ENCODE data around the gene RBPJ.
"Not testable (repeated sequence)": the region's sequence is repeated elsewhere in the genome, so short reads cannot be mapped to it uniquely, and the experiment has no call there.

The RBPJ gene

DNA sequence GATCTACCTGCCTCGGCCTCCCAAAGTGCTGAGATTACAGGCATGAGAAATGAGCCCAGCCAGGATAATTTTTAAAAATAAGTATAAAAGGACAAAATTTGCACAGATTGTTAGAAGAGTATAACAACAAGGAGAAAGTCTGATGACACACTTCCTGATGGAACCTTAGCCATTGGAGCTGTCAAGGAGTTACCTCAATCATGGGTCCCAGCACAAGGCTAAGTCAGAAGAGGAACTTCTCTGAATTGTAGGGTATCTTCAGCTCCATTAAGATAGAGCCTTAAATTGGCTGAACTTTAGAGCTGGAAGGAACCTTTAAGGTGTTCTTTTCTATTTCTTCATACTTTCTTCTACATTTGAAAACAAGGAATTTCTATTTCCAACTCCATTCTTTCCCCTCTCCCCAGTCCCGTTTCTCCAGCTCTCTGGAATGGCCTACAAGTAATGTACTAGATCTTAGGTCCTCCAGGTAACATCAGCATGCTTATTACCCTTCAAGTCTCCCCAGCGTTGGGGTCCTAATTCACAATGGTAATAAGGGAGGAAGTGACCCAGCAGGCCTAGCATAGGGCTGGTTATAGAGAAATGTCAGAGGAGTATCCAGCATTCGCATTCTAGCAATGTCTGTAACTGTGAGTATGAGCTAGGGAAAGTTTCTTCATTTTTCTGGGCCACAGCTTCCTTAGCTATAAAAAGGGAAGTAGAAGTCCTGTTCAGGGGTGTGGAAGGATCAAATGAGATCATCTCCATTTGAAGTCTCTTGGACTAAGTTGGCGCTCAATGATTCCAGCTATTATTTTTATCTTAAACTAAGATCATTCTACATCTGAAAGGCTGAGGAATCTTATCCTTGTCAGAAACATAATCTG lies 18.5 kb upstream of the RBPJ start:
- DNase-seq = no peak

DNA sequence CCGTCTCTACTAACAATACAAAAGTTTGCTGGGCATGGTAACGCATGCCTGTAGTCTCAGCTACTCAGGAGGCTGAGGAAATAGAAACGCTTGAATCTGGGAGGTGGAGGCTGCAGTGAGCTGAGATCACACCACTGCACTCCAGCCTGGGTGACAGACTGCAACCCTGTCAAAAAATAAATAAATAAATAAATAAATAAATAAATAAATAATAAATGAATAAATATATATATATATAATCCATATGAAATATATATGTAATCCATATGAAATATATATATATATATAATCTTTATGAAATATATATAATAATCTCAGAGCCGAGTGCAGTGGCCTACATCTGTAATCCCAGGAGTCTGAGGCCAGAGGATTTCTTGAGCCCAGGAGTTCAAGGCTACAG lies 17.8 kb upstream of the RBPJ start:
- no peak for DNase-seq

DNA sequence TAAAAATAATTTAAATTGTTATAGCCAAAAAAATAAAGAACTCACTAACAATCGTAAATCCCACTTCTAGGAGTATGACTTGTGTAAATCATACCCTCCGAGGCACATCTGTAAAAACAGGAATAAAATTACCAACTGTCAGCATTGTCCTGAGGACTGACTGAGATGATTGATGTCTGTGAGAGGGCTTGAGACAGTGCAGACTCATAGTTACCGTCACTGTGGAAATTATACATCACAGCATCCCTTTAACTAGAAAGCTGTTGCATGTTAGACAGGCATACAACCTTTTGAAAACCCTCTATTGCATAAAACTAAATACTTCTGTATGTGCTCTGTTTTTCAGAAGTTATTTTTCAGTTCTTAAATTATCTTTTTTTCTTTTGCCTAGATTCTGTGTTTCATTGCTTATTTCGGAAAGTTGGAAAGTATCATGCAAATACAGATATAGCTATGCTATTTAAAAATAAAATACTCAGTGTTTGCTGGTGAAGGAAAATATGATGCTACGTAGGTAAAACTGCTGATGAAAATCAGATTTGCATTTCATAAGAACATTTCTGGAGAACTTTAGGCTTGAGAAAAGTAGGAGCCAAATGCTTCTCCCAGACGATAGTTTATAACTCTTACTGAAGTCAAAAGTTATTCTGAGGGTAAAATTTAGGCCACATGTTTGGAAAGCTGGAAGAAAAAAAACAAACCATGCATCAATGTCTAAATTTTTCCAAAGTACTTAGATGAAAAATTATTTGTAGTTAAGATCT lies 13.6 kb upstream of the RBPJ start:
- DNase-seq = no peak

DNA sequence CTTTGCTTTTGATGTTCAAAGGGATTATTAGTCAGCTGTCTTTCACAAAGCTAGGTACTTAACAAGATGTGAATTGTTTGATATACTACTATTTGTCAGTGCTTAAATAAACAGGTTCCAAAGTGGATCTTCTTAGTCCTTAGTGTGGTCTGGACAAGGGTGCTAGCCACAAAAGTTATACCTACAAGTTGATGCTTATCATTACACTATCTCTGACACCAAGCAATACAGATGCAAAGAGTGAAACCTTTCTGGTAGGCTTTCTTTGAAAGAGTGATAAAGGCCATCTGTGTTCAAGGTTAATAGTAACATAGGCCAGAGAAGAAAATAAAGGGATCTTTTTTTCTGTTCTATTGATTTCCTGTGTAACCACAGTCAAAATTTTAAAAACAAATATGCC lies 12.2 kb upstream of the RBPJ start:
- DNase-seq = no peak

DNA sequence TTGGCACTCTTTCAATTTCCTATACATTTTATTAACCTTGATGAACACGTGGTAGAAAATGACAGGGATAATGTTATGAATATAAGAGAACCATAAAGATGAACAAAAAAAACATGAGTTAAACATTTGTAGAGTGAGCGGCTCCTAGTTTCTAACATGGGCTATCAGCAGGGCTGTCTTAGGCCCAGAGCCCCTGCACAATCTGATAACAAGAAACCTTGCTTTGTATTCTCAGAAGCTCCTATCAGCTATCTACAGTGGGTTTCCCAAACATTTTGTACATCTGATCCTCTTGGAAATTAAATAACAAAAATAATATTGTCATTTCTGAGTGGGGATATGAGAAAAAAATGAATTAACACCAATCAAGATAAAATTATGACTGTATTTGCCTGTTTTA lies 10.6 kb upstream of the RBPJ start:
- DNase-seq = no peak

DNA sequence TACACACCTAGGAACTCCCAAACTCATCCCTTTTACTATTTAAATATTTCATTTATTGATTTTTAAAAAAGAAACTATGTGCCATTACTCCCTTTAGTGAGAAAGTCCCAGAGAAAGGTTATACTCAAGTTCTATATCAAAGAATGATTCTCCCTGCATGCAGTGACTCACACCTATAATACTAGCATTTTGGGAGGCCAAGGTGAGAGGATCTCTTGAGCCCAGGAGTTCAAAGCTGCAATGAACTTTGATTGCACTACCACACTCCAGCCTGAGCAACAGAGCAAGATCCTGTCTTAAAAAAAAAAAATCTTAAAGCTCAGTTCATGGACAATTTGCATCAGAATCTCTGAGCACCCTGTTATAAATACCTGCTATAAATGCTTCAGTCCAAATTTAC lies 9.2 kb upstream of the RBPJ start:
- DNase-seq = no peak

DNA sequence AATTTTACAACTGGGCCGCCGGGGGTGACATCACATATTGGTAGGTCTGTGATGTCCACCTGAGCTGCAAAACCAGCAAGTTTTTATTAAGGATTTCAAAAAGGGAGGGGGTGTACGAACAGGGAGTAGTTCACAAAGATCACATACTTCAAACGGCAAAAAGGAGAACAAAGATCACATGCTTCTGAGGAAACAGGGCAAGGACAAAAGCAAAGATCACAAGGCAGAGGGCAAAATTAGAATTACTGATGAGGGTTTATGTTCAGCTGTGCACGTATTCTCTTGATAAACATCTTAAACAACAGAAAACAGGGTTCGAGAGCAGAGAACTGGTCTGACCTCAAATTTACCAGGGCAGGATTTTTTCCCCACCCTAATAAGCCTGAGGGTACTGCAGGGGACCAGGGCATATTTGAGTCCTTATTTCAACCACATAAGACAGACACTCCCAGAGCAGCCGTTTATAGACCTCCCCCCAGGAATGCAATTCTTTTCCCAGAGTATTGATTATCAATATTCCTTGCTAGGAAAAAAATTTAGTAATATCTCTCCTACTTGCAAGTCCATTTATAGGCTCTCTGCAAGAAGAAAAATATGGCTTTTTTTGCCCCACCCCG lies 5.4 kb upstream of the RBPJ start:
- DNase-seq = not testable (repeated sequence)

DNA sequence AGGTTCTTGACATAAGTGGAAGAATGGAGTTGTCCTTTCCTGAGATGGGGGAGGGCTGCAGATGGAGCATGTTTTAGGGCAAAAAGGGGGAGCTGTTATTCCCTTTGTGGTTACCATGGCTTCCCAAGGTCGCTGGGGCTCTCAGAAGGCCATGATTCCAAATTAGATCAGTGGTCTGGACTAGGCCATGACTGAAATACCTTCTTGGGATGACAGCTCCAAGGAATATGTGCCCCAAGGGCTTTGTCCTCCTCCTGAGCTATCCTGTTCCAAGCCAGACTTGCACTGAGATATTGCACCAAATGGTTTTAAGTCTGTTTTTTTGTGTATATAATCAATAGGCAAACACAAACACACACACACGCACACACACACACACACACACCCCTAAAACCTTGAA lies 3.0 kb upstream of the RBPJ start:
- DNase-seq = no peak

DNA sequence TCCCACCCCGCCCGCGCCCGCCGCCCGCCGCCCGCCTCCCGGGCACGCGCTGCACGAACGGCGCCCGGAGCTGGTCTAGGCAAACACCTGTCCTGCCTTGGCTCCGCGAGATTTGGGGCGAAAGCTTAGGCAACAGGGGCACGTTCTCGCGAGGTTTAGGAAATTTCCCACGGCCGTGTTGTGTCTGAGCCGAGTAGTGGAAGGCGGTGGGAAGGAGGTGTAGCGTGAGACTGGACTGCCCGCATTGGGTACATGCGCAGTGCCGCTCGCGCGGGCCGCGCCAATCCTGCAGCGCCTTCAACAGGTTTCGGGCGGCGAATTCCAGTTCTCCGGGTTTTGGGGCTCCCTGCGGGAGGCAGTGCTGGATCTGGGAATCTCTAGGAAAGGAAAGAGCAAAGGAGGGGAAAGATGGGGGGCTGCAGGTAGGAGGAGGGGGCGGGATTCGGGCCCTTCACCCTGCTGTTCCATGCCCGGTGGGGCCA lies 1.3 kb upstream of the RBPJ start:
- DNase-seq = peak; percentile 99

DNA sequence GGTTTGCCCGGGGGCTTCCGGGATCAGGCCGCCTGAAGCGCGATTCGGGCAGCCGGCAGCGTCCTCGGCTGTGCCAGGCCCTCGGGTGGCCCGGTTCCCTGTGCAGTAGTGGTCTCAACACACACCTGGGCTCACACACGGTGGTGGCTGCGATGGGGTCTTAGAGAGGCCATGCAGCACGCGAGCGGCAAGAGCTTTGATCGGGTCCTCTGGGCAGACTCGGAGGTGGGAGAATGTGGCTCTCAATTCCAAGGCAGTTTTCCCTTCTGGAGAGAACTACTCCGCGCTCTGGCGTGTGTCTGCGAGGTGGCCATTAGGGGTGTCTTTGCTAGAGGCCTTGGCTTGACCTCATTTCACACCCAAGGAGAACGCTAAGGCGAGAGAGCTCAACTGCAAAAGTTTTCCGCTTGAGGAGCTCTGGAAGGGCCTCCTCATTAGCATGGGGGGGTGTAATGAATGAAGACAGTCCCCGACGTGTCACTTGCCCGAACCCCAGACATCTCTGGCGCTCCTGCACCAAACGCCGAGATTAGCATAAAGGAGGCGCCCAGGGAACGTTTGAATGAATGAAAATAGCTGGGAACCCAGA lies 771 bp upstream of the RBPJ start:
- DNase-seq = no peak

DNA sequence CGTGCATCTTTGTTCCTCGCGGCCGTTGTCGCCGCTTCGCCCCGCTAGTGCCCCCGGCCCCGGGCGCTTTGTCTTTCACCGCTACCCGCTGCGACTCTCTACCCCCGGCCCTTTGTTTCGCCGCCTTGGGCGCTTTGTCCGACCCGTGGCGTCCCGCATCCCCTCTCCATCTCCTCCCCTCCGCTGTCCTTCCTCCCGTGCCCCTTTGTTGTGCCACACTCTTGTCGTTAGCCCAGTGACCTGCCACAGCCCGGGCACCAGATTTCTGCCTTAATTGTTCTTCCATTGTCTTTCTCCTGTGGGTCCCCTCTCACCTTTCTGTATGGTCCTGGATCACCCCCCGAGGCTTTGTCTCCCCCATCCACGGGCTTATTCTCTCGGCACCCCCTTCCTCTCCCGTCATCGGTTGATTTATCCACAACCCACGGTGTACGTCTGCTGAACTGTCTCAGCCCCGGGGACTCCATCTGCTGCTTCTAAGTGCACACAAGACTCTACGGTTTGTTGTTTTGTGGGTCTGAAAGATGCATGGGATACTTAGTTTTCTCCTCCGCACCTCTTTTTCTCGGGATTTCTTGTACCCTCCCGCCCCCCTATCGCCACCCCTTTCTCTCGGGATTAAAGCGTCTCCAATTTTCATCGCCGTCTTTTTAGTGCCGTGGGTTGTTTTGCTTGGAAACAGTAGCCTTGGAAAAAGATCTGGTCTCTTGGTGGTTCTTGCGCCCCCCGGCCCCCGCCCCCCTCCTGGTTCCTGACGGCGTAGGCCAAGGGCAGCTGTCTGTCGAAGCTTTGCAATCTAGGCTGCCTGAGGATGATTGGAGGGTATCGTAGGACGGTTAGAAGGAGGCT lies 783 bp downstream of the RBPJ start:
- no peak for DNase-seq

DNA sequence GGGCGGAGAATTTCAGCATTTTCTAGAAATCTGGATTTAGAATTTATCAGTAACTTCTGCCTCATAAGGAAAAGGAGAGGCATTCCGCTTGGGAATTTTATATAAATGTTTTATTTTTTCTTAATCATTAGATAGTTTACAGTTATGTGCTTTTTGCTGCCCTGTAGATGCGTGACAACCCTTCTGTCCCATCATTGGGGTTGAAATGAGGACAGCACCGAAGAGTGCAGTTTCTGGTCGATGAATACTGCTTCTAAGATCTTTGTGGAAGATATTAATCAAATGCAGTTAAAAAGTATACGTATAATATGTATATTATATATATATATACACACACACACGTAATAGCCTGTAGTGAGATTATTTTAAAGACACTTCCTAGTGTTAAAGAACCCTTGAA lies 1.5 kb downstream of the RBPJ start:
- DNase-seq = no peak

DNA sequence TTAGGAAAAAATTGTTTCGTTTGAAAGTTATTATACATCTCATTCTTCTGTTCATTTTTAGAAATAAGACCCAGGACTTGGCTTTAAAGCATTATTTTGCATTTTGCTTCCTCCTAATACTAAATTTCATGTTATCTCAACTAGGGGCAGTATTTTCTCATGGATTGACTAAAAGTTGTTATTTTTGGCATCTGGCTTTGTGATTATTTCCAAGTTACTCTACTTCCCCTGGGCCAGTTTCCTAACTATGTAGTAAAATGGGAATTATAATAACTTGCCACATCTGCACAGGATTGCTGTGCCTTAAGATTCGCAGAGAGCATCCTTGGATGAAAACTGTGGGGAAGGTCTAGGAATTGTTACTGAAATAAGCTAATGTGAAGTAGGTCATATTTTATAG lies 3.0 kb downstream of the RBPJ start:
- no peak for DNase-seq

DNA sequence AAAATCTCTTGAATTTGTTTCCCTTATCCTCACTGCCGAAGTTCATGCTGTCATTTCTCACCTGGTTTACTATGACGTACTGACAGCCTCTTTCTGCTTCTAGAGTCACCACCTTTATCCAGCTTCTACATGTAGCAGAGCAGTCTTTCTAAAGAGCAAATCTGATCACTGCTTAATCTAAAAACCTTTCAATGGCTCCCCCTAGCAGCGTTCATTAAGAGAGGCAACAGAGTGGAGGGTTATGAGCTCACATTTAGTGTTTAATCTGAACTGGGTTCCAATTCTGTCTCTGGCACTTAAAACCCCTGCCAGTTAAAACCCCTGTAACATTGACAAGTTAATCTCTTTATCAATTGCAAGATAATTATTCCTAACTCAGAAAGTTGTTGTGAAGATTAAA lies 4.4 kb downstream of the RBPJ start:
- DNase-seq = no peak

DNA sequence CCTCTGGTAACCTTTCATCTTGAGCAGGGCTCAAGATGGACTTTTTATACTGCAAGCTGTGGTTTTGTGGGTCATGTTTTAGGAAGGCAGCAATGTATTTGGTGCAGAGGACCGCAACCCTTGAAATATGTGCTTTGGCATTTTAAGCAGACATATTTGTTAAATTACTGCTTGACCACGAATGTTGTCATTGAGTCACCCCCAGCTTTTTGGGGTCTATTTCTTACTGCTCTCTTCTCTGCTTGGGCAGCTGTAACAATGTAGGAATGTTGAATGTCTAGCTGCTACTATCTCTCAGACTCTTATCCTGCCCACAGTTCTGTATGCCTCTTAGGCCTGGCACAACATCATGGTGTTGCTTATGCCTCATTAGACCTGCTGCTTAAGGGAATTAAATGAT lies 6.0 kb downstream of the RBPJ start:
- peak; percentile 81 for DNase-seq

DNA sequence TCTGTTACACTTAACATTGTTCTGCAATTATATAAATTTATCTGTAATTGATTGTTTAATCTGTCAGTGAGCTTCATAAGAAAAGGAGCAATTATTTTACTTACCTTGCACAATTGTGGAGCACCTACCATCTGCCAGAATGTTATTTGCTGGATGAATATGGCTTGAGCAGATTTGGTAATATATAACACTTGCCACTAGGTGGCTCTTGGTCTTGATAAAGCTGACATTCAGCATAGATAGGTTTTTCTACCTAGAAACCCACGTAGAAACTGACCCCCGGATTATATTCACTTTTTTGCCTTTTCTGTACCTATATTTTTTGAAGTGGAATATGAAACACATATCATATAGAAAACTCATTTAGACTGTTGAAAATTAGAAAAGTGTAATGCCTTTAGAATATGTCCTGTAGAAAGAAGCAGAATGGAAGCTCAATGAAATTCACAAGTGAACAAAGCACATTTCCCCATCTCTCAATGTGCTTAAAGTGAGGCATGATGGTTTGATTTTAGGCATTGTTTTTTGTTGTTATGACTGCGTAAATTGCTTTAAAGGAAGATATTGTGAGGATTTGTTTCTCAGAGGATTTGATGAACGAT lies 9.5 kb downstream of the RBPJ start:
- peak; percentile 81 for DNase-seq

DNA sequence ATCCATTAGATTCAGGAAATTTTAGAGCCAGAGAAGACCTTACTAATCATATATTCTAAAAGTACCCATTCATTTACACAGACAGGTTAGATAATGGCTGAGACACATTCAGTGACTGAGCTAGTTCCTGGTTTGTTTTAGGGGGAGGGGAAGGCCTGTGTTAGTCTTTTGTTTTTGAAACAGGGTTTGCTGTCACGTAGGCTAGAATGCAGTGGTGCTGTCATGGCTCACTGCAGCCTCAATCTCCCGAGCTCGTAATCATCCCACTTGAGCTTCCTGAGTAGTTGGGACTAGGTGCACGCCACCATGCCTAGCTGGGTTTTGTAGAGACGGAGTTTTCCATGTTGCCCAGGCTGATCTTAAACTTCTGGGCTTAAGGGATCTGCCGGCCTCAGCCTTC lies 10.1 kb downstream of the RBPJ start:
- peak; percentile 89 for DNase-seq

DNA sequence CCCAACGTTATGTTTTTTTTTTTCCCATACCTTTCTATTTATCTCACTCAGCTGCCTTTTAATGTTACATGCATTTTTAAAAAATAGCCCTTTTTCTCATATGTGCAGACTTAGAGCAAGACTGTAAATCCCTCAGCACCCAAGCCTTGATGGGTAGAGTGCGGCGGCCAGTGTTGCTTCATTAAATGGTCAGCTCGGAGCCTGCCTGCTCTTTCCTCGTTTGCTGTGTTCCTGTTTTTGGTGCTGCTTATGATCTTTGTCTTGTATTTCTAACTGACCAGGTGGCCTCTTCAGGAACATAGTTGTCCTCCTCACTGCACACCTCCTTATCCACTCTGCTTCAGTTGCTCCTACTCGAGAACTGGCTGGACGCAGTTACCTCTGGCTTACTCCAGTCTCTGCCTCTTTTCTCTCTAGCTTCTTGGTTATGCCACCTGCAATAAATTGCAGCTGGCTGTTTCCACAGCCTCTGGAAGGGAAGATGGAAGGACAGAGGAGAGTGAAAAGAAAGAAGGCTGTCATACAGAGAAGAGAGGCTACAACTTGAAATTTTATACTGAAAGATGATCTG lies 10.7 kb downstream of the RBPJ start:
- DNase-seq = no peak

DNA sequence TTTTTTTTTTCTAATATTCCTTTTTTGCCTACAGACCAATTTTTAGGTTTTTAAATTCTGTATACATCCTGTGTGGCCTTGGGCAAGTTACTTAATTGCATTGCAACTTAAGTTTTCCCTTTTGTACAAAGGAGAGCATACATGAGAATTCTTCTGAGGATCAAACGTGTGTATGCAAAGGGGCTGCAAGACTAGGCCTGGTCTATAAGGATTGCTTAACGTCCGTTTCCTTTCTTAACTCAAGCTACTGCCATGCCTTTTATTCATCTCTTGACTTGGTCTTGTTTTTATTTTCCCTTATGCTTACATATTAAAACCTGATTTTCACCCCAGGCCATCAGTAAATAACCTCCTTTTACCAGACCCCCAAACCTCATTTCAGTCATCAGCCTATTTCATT lies 13.6 kb downstream of the RBPJ start:
- DNase-seq = no peak

DNA sequence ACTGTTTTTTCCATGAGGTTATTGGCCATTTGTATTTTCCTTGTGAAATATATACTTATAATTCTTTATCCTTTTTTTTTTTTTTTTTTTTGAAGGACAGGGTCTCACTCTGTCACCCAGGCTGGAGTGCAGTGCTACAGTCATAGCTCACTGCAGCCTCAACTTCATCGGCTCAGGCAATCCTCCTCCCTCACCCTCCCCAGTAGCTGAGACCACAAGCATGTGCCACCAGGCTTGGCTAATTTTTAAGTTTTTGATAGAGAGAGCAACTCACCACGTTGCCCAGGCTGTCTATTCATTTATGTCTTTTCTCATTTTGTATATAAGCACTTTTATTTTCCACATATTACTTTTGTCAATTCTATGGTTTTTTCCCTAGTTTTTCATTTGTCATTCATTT lies 16.8 kb downstream of the RBPJ start:
- no peak for DNase-seq

DNA sequence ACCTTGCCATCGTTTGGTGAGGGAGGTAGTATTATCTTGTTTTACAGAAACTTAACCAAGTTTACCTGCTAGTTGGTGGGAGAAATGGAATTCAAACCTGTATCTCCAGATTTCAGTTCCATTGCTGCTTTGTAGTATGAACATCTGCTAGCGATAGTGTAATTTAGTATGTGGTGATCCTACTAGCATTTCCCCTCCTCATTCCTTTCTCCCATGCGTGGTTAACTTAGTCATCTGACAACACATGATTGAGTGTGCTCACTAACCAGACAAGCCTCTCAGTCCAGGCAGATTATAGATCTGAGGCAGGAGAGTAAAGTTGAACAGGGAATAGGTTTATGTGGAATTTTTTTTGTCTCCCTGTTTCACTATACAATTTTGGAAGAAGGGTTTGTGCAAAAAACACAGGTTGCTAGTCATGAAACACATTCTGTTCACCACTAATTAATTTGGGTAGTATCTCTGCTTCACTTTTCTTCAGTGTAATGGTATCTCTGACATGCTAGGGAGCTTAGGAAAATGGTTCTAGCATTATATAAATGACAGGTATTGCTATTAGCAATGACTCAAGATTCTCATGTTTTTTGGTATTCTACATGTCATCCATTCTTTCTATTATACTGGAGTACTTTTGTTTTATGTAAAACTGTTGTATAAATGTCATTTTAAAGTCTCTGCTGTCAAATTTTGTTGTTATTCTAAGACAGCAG lies 21.7 kb downstream of the RBPJ start:
- peak; percentile 86 for DNase-seq
